Stimulated activated CD4-positive, alpha-beta T cell treated with anti-CD3 and anti-CD28 coated beads, Interleukin-15, amount 100 ng/mL, for 24 hours (primary cell): ENCODE results near the gene GPBP1.
A peak's percentile ranks its signal among the peaks of the same experiment; 100 is the strongest.
"Not testable (repeated sequence)": the region's sequence is repeated elsewhere in the genome, so short reads cannot be mapped to it uniquely, and the experiment has no call there.

Source experiments
- DNase-seq: peaks from one replicate; pipeline ENCODE4 v3.0.0-alpha.2; 2020

Gene GPBP1

GRCh38 chr5:57291894-57292293, 118.0 kb downstream of the GPBP1 start:
- no peak for DNase-seq

- no peak for DNase-seq
Observed at GRCh38 chr5:57292336-57292735, 118.5 kb downstream of the GPBP1 start.

- peak; percentile 90 for DNase-seq
Observed at GRCh38 chr5:57298295-57298984, 124.6 kb downstream of the GPBP1 start.

GRCh38 chr5:57298985-57299491, 125.2 kb downstream of the GPBP1 start:
- peak; percentile 74 for DNase-seq

- DNase-seq: no peak
Observed at GRCh38 chr5:57299986-57300385, 126.1 kb downstream of the GPBP1 start.

- DNase-seq: peak; percentile 76
Observed at GRCh38 chr5:57302164-57302563, 128.3 kb downstream of the GPBP1 start.

GRCh38 chr5:57302643-57303042, 128.8 kb downstream of the GPBP1 start:
- peak; percentile 27 for DNase-seq

- DNase-seq: no peak
Observed at GRCh38 chr5:57303985-57304384, 130.1 kb downstream of the GPBP1 start.

- no peak for DNase-seq
Observed at GRCh38 chr5:57304931-57305330, 131.1 kb downstream of the GPBP1 start.

GRCh38 chr5:57306359-57306758, 132.5 kb downstream of the GPBP1 start:
- DNase-seq: no peak

GRCh38 chr5:57307516-57307915, 133.7 kb downstream of the GPBP1 start:
- DNase-seq: no peak

GRCh38 chr5:57309022-57309421, 135.2 kb downstream of the GPBP1 start:
- not testable (repeated sequence) for DNase-seq

GRCh38 chr5:57311251-57311650, 137.4 kb downstream of the GPBP1 start:
- no peak for DNase-seq

- DNase-seq: no peak
Observed at GRCh38 chr5:57311921-57312735, 138.3 kb downstream of the GPBP1 start.

GRCh38 chr5:57313716-57314115, 139.9 kb downstream of the GPBP1 start:
- DNase-seq: no peak
